Osteoblast (primary cell): Measurements from ENCODE around the gene PRR15. TPM values are rescaled to one million over a fixed set of nuclear protein-coding genes. Genes with fewer than 3 reads are reported as not detected.

ENCODE experiments used
- DNase-seq: peaks from one replicate; pipeline ENCODE4 v3.0.0; 2011; ENCODE audit warnings: low spot score, mixed read lengths; ENCODE audit not compliant: insufficient read length; ENCODE audit errors: missing footprints
- H2AFZ ChIP-seq: 2 replicates; pipeline ENCODE4 v1.6.0; 2011; ENCODE audit warnings: mild to moderate bottlenecking, low read length
- H3K27ac ChIP-seq: 2 replicates; pipeline ENCODE4 v1.5.1; 2011; ENCODE audit warnings: mild to moderate bottlenecking, low read depth, low read length, moderate library complexity
- H3K27me3 ChIP-seq: 2 replicates; pipeline ENCODE4 v1.6.0; 2012; ENCODE audit warnings: mild to moderate bottlenecking, control low read depth, inconsistent platforms, low read length, moderate library complexity; ENCODE audit not compliant: insufficient read depth
- H3K36me3 ChIP-seq: 2 replicates; pipeline ENCODE4 v1.5.1; 2011; ENCODE audit warnings: mild to moderate bottlenecking, low read length, control low read depth, moderate library complexity; ENCODE audit not compliant: insufficient read depth
- H3K4me1 ChIP-seq: 2 replicates; pipeline ENCODE4 v1.5.1; 2011; ENCODE audit warnings: mild to moderate bottlenecking, low read length, control low read depth, moderate library complexity; ENCODE audit not compliant: insufficient read depth
- H3K4me2 ChIP-seq: 2 replicates; pipeline ENCODE4 v1.6.0; 2011; ENCODE audit warnings: mild to moderate bottlenecking, low read length; ENCODE audit not compliant: insufficient read depth
- H3K4me3 ChIP-seq: fragments of 200-600 bp; sonication (generic); 3 replicates; pipeline ENCODE4 v1.5.1; 2012; ENCODE audit warnings: mild to moderate bottlenecking, low read length, inconsistent platforms; ENCODE audit not compliant: insufficient read depth
- H3K79me2 ChIP-seq: 2 replicates; pipeline ENCODE4 v1.6.0; 2012; ENCODE audit warnings: mild to moderate bottlenecking, low read length, control low read depth, inconsistent platforms; ENCODE audit not compliant: insufficient read depth
- H3K9me3 ChIP-seq: 2 replicates; pipeline ENCODE4 v1.5.1; 2011; ENCODE audit warnings: low read depth, low read length, control low read depth
- H4K20me1 ChIP-seq: 2 replicates; pipeline ENCODE4 v1.6.0; 2012; ENCODE audit warnings: mild to moderate bottlenecking, low read length, control low read depth; ENCODE audit not compliant: insufficient read depth
- total RNA-seq: library from RNA; depleted of rRNA; stranded (reverse); fragments of >200 nt; gene quantifications from 2 replicates; pipeline ENCODE4 v1.2.3, GENCODE V29; 2012
- TF ChIP-seq, protein P1 (sequence below): IDR thresholded peaks from 2 replicates; pipeline ENCODE4 v1.5.1; 2011; ENCODE audit warnings: mild to moderate bottlenecking, low read depth, low read length, moderate library complexity; ENCODE audit errors: extremely low read depth

Gene PRR15
- total RNA-seq, 1 donor: 1.1 TPM

DNA sequence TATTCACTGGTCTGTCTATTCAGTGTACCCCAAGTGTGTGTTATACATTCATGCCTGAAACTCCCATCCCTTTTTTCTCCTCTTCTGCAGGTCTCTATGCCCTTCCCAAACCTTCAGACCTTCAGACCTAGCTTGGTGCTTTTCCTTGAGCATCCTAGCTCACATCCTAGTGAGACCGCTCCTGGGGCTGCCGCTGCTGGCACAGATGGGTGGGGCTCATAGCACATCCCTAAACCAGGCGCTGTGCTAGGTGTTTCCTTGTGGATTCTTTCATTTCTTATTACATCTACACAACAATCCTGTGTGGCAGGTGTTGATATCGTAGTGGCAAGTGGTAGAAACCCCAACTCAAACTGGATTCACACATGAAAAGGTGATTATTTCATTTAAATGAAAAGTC is 43.2 kb downstream of the PRR15 start:
- H3K4me3 ChIP-seq: no peak overlapping the region
- peaks cover 33% of the 10 kb centered on the region for H3K4me1 ChIP-seq
- H3K79me2 ChIP-seq: no peaks in the 10 kb centered on the region
- no peaks in the 10 kb centered on the region for H3K36me3 ChIP-seq
- H3K4me2 ChIP-seq: no peak overlapping the region
- no peaks in the 10 kb centered on the region for H3K27me3 ChIP-seq
- H4K20me1 ChIP-seq: no peaks in the 10 kb centered on the region
- no peak overlapping the region for H3K27ac ChIP-seq
- no peak overlapping the region for H2AFZ ChIP-seq
- TF ChIP-seq, protein P1, sequence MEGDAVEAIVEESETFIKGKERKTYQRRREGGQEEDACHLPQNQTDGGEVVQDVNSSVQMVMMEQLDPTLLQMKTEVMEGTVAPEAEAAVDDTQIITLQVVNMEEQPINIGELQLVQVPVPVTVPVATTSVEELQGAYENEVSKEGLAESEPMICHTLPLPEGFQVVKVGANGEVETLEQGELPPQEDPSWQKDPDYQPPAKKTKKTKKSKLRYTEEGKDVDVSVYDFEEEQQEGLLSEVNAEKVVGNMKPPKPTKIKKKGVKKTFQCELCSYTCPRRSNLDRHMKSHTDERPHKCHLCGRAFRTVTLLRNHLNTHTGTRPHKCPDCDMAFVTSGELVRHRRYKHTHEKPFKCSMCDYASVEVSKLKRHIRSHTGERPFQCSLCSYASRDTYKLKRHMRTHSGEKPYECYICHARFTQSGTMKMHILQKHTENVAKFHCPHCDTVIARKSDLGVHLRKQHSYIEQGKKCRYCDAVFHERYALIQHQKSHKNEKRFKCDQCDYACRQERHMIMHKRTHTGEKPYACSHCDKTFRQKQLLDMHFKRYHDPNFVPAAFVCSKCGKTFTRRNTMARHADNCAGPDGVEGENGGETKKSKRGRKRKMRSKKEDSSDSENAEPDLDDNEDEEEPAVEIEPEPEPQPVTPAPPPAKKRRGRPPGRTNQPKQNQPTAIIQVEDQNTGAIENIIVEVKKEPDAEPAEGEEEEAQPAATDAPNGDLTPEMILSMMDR: no peak
- DNase-seq: no peak
- no peaks in the 10 kb centered on the region for H3K9me3 ChIP-seq

DNA sequence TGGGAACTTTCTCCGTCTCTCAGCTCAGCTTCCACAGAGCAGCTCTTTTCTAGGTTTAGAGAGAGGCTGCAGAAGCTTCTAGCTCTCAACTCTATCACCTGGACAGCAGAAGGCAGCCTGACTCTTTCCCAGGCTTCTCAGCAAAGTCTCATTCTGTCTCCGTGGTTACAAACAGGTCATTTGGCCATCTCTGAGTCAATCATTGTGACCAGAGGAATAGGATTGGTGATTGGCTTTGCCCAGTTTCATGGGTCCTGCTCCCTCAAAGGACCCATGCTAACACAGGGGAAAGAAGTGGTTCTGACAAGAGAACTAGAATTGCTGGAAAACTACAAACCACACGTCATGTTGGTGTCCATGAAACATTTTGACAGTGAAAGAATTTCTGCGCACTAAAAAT is 43.6 kb downstream of the PRR15 start:
- DNase-seq: no peak
- Histone ChIP-seq H3K4me1 (peaks cover 37% of the 10 kb centered on the region), H3K9me3 (no peaks in the 10 kb centered on the region)

DNA sequence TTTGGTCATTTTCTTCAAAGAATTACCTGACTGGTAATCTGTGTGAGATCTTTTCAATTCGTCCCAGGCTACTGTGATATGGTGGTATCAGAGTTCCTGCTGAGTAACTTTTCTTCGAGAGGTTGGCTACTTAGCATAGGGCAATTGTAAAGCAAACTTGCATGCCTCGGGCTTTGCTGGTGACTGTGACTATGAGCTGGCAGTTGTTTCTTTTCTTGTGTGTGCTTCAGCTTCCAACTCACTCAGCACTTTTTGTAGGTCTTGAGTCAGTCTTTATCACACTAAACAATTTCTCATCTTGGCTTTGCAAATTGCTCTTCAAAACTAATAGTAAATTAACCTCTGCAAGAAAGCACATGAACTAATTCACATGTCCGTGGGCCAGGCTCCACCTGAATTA is 44.3 kb downstream of the PRR15 start:
- H2AFZ ChIP-seq: no peak overlapping the region
- peak; percentile 71 for DNase-seq
- H3K27ac ChIP-seq: no peak overlapping the region
- H3K4me3 ChIP-seq: no peak overlapping the region
- H3K9me3 ChIP-seq: no peaks in the 10 kb centered on the region
- no peaks in the 10 kb centered on the region for H3K27me3 ChIP-seq
- no peaks in the 10 kb centered on the region for H3K36me3 ChIP-seq
- TF ChIP-seq, protein P1: no peak
- H3K79me2 ChIP-seq: no peaks in the 10 kb centered on the region
- H4K20me1 ChIP-seq: no peaks in the 10 kb centered on the region
- no peak overlapping the region for H3K4me2 ChIP-seq
- peaks cover 42% of the 10 kb centered on the region for H3K4me1 ChIP-seq

More for the DNA sequence above, 43.6 kb downstream of the PRR15 start:
- no peak overlapping the region for H2AFZ ChIP-seq
- TF ChIP-seq, protein P1: no peak
- no peaks in the 10 kb centered on the region for H4K20me1 ChIP-seq
- H3K4me3 ChIP-seq: no peak overlapping the region
- no peak overlapping the region for H3K4me2 ChIP-seq
- H3K36me3 ChIP-seq: no peaks in the 10 kb centered on the region
- no peaks in the 10 kb centered on the region for H3K27me3 ChIP-seq
- H3K79me2 ChIP-seq: no peaks in the 10 kb centered on the region
- no peak overlapping the region for H3K27ac ChIP-seq

DNA sequence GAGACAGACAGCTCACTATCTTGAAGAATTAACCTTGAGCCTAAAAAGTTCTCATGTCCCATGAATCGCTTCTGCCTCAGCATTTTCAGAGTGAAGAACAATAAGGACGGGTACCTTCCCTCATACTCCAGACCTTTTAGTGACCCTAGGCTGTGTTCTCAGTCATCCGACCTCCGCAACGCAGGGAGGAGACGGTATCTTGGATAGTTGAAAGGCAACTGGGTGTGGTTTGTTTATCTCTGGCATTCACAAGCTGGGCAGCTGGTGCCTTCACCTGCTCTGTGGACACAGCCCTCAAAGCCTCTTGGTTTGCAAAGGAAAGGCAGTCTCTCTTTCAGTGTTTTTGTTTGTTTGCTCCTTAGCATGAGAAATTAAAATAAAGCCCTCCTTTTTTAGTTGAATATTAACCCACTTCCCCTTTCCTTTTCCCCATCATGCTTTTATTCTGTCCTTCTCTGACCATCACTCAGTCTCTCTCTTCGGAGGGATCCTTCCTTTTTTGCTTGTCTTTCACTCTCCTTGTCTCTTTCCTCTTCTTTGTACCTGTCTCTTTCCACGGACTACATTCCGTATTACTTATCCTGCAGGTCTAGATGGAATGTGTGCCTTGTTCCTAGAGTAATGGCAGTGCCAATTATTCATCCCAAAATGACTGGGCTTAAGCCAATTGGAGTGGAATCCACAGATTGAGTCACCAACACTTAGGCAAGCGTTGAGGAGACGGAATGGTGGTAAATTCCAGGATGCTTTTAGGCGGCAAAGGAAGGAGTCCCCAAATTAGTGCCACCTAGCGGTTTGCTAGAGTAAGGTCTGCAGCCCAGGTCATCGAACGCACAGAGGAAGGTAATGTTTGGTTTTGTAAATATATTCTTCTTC is 45.8 kb downstream of the PRR15 start:
- no peak for DNase-seq
- no peaks in the 10 kb centered on the region for H3K36me3 ChIP-seq
- H3K9me3 ChIP-seq: no peaks in the 10 kb centered on the region
- H3K79me2 ChIP-seq: no peaks in the 10 kb centered on the region
- no peaks in the 10 kb centered on the region for H3K27me3 ChIP-seq
- H2AFZ ChIP-seq: peak overlapping the region; percentile 5
- H3K27ac ChIP-seq: no peak overlapping the region
- TF ChIP-seq, protein P1: peak; percentile 75
- no peak overlapping the region for H3K4me3 ChIP-seq
- peaks cover 51% of the 10 kb centered on the region for H3K4me1 ChIP-seq
- H3K4me2 ChIP-seq: peak overlapping the region; percentile 42
- no peaks in the 10 kb centered on the region for H4K20me1 ChIP-seq
